Measurements from ENCODE around the gene RNU6-1. TPM values are rescaled to one million over a fixed set of nuclear protein-coding genes. Genes with fewer than 3 reads are reported as not detected.

The RNU6-1 gene
- polyA plus RNA-seq, 1 donor: not detected

DNA sequence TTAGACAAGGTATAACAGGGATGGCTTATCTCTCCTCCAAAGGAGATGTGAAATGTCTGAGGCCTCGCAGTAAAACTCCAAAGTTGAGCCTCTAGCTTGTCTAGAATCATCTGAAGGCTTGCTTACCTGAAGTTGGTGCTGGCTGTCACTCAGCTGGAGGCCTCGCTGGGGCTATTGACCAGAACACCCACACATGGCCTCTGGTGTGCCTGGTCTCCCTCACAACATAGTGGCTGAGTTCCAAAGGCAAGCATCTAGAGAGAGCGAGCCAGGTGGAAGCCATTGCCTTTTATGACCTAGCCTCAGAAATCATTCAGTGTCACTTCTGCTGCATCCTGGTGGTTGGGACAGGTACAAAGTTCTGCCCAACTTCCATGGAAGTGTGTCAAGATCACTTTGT, 17.4 kb upstream of the RNU6-1 start:
- DNase-seq: no peak

DNA sequence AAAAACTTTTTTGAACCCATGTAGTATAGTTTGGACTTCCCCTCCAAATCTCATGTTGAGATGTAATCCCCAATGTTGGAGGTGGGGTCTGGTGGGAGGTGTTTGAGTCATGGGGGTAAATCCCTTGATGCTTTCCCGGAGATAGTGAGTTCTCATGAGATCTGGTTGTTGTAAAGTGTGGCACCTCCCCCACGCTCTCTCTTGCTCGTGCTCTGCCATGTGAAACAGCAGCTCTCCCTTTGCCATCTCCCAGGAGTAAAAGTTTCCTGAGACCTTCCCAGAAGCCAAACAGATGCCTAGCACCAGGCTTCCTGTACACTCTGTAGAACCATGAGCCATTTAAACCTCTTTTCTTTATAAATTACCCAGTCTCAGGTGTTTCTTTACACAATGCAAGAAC, 16.0 kb upstream of the RNU6-1 start:
- DNase-seq: no peak

DNA sequence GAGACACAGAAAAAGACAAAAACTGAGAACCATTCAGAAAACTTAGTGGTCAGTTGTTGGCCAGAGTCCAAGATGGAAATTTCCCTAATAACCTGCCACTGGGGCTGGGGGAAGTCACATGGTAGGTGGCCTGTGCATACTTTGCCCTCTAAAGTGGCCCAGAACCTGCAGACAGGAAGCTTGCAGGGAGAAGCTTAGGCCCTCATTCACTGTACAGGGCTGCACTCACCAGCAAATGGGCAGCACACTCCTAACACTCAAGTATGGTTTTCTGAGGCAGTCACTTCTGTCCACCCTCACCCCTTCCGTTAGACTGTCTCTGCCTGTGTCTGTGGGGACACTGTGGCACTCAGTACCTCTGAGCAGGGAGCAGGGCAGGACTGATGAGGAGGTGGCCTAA, 14.5 kb upstream of the RNU6-1 start:
- no peak for DNase-seq

DNA sequence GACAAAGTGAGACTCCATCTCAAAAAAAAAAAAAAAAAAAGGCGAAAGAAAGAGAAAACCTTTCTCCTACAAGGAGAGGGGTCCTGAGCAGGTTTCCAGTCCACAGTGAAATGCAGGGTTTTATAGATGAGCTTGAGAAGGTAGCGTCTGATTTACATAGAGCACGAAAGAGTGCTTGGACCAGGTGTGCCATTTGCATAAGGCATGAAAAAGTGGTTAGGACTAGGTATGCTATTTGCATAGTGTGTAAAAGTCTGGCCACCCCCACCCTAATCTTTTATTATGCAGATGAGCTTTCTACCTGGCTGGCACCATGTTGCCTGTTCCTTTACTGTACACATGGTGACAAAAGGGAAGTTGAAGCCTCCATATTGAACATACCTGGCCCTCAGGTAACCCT, 13.6 kb upstream of the RNU6-1 start:
- DNase-seq: no peak

DNA sequence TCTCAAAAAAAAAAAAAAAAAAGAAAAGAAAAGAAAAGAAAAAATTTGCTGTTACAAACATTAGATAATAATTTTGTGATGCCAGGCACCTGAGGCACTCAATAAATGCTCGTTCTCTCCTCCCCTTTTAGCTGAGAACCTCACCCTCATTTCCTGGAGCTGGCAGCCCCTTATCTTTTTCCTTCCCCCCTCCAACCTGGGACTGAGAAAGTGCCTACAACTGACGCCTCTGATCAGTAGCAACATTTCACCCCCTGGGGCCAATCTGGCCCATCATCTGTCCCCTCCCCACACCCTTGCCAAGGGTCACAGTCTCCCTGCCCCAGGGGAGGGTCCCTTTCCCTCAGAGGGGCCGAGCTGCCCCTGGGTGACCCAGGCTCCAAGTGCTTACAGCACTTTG, 12.6 kb upstream of the RNU6-1 start:
- no peak for DNase-seq

DNA sequence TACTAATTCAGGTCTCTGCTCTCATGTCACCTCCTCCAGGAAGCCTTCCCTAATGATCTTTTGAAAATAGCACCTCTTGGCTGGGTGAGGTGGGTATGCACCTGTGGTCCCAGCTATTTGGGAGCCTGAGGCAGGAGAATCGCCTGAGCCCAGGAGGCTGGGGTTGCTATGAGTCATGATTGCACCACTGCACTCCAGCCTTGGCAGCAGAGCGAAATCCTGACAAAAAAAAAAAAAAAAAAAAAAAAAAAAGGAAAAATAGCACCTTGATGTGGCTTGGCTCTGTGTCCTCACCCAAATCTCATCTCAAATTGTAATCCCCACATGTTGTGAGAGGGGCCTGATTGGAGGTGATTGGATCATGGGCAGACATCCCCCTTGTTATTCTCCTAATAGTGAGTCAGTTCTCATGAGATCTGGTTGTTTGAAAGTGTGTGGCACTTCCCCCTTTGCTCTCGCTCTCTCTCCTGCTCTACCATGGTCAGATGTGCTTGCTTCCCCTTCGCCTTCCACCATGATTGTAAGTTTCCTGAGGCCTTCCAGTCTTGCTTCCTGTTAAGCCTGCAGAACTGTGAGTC, 11.2 kb upstream of the RNU6-1 start:
- no peak for DNase-seq

DNA sequence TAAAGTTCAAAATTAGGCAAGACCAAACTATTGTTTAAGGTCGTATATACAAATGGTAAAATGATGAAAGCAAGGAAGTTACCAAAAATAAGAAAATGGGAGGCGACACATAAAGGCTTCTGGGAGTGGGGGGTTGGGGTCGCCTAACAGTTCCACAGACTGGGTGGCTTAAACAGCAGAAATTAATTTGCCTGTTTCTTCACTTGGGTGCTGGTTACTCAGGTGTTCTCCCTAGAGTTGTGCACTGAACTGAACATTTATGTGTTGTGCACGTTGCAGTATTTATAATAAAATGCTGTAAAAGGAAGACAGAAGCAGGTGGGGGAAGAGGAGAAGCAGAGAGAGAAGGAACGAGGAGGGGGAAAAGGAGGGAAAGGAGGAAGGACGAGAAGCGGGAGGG, 10.5 kb upstream of the RNU6-1 start:
- DNase-seq: no peak

DNA sequence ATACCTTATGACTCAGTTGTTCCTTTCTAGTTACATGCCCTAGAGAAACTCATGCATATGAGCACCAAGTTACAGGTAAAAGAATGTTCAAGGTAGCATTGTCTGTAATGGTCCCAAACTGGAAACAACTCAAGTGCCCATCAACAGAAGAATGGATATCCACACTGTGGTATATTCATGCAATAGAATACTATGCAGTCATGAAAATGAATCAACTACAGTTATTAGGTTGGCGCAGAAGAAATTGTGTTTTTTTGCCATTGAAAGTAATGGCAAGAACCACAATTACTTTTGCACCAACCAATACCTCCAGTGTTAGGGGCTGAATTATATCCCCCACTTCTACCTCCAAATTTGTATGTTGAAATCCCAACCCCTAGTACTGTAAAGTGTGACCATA, 9.7 kb upstream of the RNU6-1 start:
- no peak for DNase-seq

DNA sequence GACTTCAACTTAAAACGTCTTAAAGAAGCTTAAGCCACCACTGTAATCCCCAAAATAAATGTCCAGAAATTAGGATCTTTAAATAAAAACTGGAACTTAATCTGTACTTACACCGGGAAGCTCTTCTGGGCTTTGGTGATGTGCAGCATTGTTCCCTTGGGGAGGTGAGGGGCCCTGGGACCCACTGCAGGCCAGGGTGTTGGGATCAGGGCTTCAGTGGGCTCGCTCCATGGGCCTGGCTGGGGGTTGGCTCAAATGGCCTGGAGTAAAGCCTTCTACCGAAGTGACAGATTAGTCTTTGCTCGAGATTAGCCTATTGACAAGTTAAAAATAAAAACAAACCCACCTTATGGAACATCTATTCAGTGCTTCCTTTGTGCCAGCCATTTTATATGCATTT, 6.1 kb upstream of the RNU6-1 start:
- no peak for DNase-seq

DNA sequence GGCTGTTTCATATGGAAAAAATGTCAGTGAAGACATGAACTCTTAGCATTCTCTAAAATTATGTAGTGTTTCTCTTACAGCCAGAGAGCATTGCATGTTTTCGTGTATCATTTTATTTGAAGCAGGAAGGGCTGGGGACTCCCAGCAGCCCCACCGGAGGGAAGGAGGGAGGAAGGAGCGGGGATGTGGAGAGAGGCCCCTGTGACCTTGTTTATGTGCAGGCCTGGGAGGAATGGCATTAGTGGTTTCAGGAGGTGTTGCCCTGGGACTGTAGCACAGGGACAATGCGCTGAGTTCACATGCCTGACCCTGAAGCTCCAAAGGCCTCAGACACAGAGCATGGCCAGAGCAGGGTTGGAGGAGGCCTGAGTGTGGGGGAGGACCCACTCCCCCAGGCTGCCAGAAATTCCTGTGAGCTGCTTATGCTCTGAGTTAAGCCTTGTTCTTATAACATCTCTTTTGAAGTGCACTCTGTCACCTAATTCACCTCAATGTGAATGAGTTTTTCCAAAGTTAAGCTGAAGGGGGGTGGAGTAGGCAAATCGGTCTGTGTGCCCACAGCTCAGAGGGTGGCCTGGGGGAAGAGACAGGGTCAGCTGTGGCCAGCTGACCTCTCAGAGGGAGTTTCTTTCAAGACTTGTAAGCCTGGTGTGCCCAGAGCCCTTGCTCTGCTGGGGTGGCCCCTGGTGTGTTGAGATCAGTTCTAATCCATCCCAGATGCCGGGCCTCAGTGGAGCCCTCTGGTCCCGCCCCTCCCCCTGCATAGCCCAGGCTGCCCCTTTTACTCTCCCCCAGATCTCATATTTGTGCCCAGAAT, 3.9 kb upstream of the RNU6-1 start:
- DNase-seq: no peak

DNA sequence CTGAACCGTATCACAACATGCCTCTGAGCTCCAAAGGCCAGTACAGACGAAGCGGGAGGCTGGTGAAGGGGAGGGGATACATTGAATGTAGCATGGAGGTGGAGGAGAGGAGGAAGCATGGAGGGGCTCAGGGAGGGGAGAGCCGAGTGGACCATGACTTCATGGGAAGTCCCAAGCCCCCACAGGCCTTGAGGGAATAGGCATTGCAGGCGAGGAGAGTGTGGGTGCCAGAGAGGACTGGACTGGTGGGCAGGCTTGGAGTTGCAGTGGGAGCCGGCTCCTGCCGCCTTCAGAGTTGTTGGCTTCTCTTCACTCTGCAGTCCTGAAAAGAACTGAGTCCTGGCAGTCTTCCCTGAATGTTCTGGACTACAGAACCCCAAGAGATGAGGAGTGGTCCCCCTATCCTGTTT, 3.3 kb upstream of the RNU6-1 start:
- no peak for DNase-seq

DNA sequence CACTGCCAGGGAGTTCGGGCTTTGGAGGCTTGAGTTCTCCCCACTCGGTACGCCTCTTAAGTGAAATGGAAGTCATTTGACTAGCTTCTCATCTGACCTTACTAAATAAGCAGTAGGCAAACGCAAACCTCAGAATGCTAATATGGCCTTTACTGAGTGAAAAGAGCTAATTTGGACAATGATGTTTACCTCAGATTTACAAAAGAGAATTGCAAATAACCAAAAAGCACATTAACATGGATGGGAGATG, 1.6 kb upstream of the RNU6-1 start:
- DNase-seq: no peak

DNA sequence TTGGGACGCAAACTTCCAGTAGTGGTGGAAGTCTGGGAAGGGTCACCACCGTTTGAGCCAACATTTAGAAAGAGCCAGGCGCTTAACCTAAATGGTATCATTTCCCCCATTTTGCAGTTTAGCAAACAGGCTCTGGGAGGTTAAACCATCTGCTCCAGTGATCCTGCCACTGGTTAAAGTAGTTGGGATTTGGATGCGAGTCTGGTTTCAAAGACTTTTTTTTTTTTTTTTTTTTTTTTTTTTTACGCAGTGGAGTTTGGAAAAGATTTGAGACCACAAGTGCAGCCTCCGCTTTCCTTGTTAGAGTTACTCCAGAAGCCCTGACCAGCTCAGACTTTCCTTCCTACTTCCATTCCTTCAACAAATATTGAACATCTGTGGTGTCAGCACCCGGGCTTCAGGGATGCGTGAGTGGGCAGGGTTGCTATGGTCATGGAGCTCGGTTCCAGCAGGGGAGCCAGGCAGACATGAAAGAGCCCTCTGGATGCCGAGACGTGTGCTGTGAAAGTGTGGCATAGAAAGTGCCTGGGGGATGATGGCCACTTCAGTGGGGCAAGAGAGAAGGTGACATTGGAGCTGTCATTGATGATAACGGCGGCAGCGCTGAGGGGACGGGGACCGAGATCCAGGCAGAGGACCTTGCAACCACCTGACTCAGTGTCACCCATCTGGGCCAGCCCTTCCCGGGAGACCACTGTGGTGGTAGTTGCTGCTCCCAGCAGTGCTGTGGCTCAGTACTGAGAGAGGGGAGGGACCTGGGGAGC, 1.1 kb upstream of the RNU6-1 start:
- DNase-seq: no peak

DNA sequence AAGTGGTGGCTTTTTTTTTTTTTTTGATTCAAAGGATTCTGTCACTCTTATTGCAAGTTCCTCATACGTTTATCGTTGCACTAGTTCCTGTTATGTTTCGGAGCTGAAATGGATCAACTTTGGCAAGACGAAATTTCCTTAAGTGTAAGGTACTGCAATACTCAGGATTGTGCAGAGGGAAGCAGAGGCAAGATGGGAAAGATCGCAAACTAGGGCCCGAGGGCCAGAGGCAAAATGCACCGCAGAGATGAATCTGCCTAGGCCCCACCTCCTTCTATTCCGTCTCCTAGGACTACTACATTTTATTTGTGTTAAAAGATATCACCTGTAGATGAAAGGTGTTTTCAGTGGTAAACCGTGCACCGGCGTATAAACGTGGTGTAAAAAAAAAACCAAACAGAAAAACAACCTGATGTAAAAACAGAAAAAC, 331 bp downstream of the RNU6-1 start:
- DNase-seq: no peak

DNA sequence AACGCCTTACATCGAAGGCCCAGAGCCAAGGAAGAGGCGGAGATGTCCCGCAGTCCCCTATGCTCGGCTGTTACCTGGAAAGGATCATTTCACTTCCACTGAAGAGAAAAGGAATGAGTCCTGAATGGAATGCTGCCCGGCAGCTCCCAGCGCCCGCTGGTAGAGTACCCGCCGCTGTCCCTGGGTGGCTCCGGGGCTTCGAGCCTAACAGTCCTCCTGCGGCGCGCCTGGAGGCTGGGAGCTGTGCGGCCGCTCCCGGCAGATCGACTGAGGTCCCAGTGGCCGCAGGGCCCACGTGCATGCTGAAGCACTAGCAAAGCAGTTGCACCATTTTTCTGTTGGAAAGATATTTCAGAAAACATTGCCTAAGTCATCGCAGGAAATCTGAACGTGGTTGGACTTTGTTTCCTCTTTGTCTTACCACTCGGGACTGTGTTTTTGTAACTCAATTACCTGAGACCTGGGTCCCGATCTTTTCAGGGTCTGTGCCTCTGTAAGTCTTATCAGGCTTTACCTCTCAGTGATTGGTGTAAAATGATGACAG, 984 bp downstream of the RNU6-1 start:
- no peak for DNase-seq

DNA sequence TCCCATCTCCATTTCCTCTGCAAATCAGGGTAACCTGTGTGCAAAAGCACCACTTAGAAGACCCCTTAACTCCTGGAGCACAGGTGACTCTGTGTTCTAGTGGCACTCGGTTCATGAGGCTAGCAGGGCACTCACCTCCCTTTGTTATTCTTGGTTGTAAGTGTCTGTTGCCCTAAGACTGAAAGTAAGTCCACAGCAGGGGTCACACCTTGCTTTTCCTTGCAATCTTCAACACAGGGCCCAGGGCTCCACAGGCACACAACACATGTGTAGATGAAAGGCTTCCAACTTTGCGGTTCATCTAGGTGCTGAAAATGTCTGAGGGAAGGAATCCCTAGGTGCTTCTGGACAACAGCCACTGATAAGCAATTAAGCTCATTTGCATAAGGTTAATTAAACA, 2.9 kb downstream of the RNU6-1 start:
- no peak for DNase-seq

DNA sequence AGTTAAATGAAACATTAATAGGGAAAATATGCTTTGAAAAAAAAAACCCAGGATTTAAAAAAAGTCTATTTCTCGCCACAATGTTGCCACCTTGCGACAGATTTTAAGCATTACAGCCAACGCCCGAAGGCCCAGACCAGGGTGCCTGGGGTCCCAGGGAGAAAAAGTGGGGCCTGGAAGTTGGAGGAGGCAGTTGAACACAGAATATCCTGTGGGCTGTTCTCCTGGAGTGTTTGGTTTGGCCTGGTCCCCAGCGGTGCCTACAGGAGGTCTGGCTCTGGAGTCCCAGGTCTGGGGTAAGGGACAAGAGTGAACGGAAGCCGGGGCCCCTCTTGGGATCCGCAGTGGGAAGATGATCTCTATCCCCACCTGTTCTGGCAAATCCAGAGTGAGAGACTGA, 3.4 kb downstream of the RNU6-1 start:
- no peak for DNase-seq

DNA sequence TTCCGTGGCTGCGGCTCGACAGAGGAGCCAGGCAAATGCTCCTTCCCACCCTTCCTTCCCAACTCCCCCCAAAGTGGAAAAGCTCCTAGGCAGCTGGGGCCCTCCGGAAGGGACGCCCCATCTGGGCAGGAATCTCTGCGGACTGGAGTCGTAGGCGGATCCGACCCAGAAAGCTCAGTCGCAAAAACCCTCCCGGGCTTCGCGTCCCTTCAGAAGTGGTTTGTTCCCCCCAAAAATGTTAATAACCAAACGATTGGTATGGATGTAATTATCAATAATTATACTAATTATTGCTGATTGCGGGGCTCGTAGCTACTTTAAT, 3.8 kb downstream of the RNU6-1 start:
- no peak for DNase-seq

DNA sequence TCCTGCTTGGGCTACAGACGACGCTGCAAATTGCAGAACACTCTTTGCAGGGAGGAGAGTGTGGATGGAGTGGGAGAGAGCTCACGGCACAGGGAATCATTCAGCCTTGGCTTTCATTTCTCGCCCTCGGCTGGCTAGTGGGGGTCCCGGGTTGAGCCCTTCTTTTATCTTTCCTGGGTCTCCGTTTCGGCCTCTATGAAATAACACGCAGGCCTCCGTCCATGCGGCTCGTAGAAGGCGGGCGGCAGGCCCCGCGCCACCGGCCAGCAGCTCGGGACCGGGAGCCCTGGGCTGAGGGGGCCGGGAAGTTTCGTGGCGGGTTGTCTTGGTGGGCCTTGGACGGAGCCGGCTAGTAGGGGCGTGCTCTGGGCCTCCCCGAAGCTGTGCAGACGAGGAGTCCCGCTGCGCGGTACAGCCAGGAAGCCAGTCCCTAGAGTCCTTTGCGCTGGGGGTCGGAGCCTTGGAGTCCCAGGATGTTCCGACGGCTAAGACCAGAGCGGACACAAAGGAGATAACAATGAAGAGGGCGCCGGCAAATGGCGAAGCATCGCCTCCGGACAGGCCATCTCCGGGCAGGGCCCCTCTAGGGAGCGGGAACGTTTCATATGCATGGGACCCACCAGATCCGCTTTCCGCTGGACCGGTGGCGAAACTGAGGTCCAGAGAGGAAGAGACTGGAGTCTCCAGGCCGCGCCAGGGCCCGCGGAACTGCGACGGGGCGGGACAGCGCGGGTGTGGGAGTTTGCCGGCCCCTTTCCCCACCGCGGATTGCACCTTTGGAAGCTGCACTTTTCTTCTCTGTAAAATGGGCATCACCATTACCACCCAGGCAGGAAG, 4.3 kb downstream of the RNU6-1 start:
- DNase-seq: no peak

DNA sequence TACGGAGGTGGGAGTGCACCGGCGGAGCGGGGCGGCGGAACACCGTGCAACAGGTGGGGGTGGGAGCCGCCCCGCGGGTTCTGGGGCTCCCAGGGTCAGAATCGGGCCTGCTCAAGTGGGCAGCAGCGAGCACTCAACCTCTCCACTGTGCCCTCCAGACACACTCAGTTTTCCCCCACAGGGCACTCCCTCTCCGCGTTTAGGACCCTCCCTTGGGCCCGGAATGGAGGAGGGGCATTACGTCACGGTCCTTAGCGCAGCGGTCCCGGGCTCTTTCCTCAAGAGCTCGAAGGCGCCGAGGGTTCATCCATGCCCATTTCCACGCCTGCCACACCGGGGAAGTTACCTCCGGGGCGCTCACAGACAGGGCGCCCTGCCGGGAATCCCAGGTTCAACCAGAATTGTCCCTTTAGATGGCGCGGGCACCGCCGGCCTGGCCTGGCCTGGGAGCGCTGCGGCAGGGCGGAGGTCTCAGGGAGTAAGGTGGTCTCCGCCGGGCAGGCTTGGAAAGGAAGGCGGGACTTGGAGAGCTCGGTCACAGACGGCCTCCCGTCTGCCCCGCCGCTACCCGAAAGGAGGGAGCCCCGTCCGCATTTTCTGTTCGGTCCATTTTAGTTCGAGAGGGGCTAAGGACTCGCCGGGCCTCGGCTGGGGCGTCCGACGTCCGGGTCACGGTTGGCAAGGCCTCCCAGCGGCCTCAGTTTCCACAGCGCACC, 5.1 kb downstream of the RNU6-1 start:
- DNase-seq: no peak

DNA sequence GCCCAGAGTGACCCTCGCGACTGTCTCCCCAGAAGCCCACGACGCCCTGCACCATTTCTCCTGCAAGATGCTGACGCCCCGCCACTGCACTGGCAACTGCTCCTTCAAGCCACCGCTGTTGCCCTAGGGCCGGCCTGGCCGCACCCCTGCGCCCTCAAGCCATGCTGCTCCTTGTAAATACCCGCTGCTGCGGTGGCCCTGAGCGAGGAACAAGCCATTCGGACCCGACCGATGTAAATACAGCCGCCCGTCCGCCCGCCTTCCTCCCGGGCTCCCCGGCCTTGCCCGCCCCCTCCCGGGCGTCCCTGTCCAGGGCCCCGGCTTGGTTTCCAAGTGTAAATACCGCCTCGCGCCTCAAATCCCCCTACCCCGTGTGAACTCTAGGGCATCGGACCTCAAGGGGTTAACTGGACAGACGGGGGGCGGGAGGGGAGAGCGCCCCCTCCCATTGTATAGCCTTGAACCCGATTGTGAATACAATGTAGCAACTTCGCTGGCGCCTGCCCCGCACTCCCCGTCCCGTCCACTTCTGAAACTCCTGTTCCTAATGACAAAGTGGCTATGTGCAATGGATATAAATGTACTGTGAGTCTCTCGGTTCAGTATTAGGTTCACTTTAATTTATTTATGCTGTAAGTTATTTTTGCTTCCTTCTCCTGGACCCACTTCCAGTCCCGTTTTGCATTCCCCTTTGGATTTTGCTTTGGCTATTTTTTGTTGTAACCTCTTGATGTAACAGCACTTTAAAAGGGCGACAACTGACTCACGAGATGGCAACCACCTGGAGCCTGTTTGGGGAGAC, 5.9 kb downstream of the RNU6-1 start:
- DNase-seq: no peak

Data from hindlimb muscle (tissue), 1 donor.